IPS DF 4.7 (cell line): ENCODE results near the gene KRT6B.

Experiments used
- DNase-seq: peaks from one replicate; pipeline ENCODE4 v3.0.0-alpha.2; 2013; ENCODE audit warnings: low spot score; ENCODE audit errors: extremely low read depth

The KRT6B gene

GRCh38 chr12:52436828-52437474 is 15.0 kb downstream of the KRT6B start:
- DNase-seq = no peak

GRCh38 chr12:52436000-52436827 is 15.7 kb downstream of the KRT6B start:
- no peak for DNase-seq

GRCh38 chr12:52435659-52435999 is 16.3 kb downstream of the KRT6B start:
- no peak for DNase-seq

GRCh38 chr12:52434760-52435530 is 17.0 kb downstream of the KRT6B start:
- no peak for DNase-seq

- DNase-seq = no peak
Observed at GRCh38 chr12:52434081-52434733, 17.7 kb downstream of the KRT6B start, which contains the start of gene KRT75. Gene KRT75 (minus strand): TSS chr12:52434371. CDS start chr12:52434304, 67 bp downstream.

GRCh38 chr12:52433501-52434080 is 18.4 kb downstream of the KRT6B start:
- no peak for DNase-seq

GRCh38 chr12:52432559-52433207 is 19.3 kb downstream of the KRT6B start:
- DNase-seq = no peak

GRCh38 chr12:52428121-52428520 is 23.8 kb downstream of the KRT6B start:
- DNase-seq = no peak

- DNase-seq = no peak
Observed at GRCh38 chr12:52427083-52427482, 24.9 kb downstream of the KRT6B start.

- DNase-seq = no peak
Observed at GRCh38 chr12:52426034-52426433, 25.9 kb downstream of the KRT6B start.

GRCh38 chr12:52425466-52425865 is 26.5 kb downstream of the KRT6B start:
- no peak for DNase-seq

- no peak for DNase-seq
Observed at GRCh38 chr12:52423661-52424500, 28.1 kb downstream of the KRT6B start.

- no peak for DNase-seq
Observed at GRCh38 chr12:52423035-52423434, 28.9 kb downstream of the KRT6B start.

GRCh38 chr12:52419656-52420055 is 32.3 kb downstream of the KRT6B start:
- no peak for DNase-seq

GRCh38 chr12:52418576-52419110 is 33.3 kb downstream of the KRT6B start:
- DNase-seq = no peak

GRCh38 chr12:52417740-52418139 is 34.2 kb downstream of the KRT6B start:
- DNase-seq = no peak

- DNase-seq = no peak
Observed at GRCh38 chr12:52416795-52417194, 35.2 kb downstream of the KRT6B start.

GRCh38 chr12:52415870-52416750 is 35.8 kb downstream of the KRT6B start:
- DNase-seq = no peak

- no peak for DNase-seq
Observed at GRCh38 chr12:52414936-52415335, 37.0 kb downstream of the KRT6B start.
